ENCODE measurements around the gene ARHGDIG.
"Not testable (repeated sequence)": the region's sequence is repeated elsewhere in the genome, so short reads cannot be mapped to it uniquely, and the experiment has no call there.

The ARHGDIG gene

DNA sequence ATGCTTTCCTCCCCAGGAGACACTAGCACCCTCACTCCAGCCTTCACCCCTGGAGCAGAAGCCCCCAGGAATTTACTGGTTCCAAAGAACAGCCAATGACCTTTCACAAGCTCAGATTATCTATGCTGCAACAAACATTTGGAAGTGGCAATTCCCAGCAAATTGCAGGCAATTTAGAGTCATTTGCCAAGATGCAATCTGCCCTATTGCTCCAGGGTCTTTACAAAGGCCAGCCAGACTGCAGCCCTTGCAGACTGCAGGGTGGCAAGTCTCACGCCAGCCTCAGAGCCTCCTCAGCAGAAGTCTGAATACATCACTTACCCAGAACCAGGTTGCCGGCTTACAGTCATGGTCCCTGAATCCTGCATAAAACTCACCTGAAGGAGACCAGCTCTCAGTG lies 50.4 kb downstream of the ARHGDIG start:
- DNase-seq (ENCODE audit: low spot score): no peak

- not testable (repeated sequence) for DNase-seq (ENCODE audit: low spot score)
These were observed 50.9 kb downstream of the ARHGDIG start for GRCh38 chr16:331181-331814.

All from LoVo (cell line).